Esophagus squamous epithelium (tissue), 5 donors: ENCODE measurements around the gene PPP2R5A. TPM values are rescaled to one million over a fixed set of nuclear protein-coding genes. Genes with fewer than 3 reads are reported as not detected.

Experiments
- DNase-seq: peaks from one replicate; lab custom pipeline; 2025; lab: John Stamatoyannopoulos, UW
- H3K27ac ChIP-seq, 4 donors: fragments of 200-600 bp; sonication (generic); one replicate each; pipeline ENCODE4 v1.5.1; 2016 to 2019; ENCODE audit warnings: mild to moderate bottlenecking in 1 of 4
- H3K27me3 ChIP-seq, 4 donors: fragments of 200-600 bp; sonication (generic); 1 replicate in 3 of 4; 2 replicates in 1 of 4; pipeline versions ENCODE4 v1.5.1 to v1.6.0; 2017 to 2021; ENCODE audit warnings: antibody characterized with exemption in 1 of 4
- H3K36me3 ChIP-seq, 3 donors: fragments of 200-600 bp; sonication (generic); one replicate each; pipeline ENCODE4 v1.5.1; 2016 to 2019
- H3K4me1 ChIP-seq, 3 donors: fragments of 200-600 bp; sonication (generic); one replicate each; pipeline ENCODE4 v1.5.1; 2017 to 2019
- H3K4me3 ChIP-seq, 4 donors: fragments of 200-600 bp; sonication (generic); 1 replicate in 3 of 4; 2 replicates in 1 of 4; pipeline ENCODE4 v1.5.1; 2016 to 2019; ENCODE audit warnings: mild to moderate bottlenecking in 2 of 4, moderate library complexity in 1 of 4
- H3K9me3 ChIP-seq, 3 donors: fragments of 200-600 bp; sonication (generic); one replicate each; pipeline ENCODE4 v1.5.1; 2016 to 2019
- POLR2A ChIP-seq, 4 donors: fragments of 450-650 bp; IDR thresholded peaks; one replicate each; pipeline ENCODE4 v1.6.1; 2017; ENCODE audit warnings: antibody characterized with exemption in 4 of 4, mild to moderate bottlenecking in 4 of 4, moderate library complexity in 3 of 4
- WGBS, 2 donors: methylation state at CpG; one replicate each; pipeline ENCODE4 v1.1.5; 2018; 5-methylcytosine and 5-hydroxymethylcytosine counted together
- intact Hi-C: fragments of 100-400 bp; cut with DNase I; formaldehyde crosslinking; loops from one replicate; pipeline ENCODE4 v1.15.0; 2022
- total RNA-seq, 4 donors: library from RNA; depleted of rRNA; stranded (reverse); fragments of >200 nt; gene quantifications; one replicate each; pipeline ENCODE4 v1.1.0, GENCODE V29; 2016
- TF ChIP-seq, protein P1 (sequence below), 6 experiments: fragments of 450-650 bp in 4 of 6; fragments of 200-600 bp in 2 of 6; sonication (generic) in 2 of 6; IDR thresholded peaks; one replicate each; pipeline ENCODE4 v1.5.1; 2016 to 2019; ENCODE audit warnings: antibody characterized with exemption in 6 of 6, mild to moderate bottlenecking in 4 of 6, moderate library complexity in 4 of 6
- donor health status: DM: yes; HTN: yes; CAD: no.

PPP2R5A gene
- total RNA-seq, 4 donors from 2014 or later, result 57.5 to 78.8 (median 63.7) TPM

DNA sequence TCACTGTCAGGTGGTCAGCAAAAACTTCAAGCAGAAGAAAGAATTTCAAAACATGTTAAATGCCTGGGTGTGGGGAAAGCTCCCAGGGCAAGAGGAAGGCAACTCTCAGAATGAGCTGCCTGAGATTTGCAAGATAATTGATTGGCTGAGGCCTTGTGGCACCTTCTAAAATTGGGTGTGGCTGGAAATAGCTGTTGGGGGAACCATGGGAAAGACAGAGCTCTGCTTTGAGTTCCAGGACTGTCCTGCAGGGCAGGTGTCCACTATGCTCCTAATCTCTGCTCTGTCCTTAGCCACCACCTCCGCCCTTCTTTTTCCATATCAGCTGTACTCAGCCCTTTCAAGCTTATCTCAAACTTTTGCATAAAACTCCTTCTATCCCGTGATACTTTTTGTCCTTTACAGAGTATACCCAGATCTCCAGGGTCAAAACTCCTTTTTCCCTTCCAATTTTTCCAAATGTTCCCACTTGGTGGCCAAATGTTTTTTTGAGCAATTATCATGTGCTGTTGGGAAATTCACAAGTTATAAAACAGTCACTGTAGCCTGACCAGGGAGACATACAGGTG is 23.8 kb upstream of the PPP2R5A start:
- Histone ChIP-seq H3K9me3 (no peaks in the 10 kb centered on the region), H3K4me1 (peaks cover 0 to 18% (median 11%) of the 10 kb centered on the region in 3 donors), H3K27ac (peak overlapping the region; percentile 51 to 80 (median 70)), H3K4me3 (no peak overlapping the region), H3K36me3 (no peaks in the 10 kb centered on the region), H3K27me3 (no peaks in the 10 kb centered on the region)
- TF ChIP-seq, protein P1, sequence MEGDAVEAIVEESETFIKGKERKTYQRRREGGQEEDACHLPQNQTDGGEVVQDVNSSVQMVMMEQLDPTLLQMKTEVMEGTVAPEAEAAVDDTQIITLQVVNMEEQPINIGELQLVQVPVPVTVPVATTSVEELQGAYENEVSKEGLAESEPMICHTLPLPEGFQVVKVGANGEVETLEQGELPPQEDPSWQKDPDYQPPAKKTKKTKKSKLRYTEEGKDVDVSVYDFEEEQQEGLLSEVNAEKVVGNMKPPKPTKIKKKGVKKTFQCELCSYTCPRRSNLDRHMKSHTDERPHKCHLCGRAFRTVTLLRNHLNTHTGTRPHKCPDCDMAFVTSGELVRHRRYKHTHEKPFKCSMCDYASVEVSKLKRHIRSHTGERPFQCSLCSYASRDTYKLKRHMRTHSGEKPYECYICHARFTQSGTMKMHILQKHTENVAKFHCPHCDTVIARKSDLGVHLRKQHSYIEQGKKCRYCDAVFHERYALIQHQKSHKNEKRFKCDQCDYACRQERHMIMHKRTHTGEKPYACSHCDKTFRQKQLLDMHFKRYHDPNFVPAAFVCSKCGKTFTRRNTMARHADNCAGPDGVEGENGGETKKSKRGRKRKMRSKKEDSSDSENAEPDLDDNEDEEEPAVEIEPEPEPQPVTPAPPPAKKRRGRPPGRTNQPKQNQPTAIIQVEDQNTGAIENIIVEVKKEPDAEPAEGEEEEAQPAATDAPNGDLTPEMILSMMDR (IDR thresholded peaks at IDR 0.05), result peak in 1 of 6 experiments; percentile 22
- no peak for TF ChIP-seq POLR2A (IDR thresholded peaks at IDR 0.05)
- WGBS, 2 donors, result 72 to 78% methylated on average over 2 of the region's 2 CpGs
- no peak for DNase-seq
- intact Hi-C loops, result no loop called here

DNA sequence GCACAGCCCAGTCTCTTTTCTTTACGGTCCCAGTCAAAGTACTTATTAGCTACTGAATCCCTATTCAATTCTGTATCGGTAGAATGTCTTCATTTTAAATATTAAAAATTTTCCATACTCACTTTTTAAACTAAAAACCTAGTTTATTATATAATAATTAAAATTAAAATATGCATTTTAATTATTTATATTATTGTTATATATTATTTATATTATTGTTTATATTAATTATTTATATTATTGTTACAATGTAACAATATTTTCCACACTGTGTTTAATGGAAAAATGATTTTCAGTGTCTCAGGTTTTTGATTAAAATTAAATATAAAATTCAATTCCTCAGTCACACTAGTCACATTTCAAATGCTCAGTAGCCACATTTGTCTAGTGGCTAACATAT is 18.2 kb upstream of the PPP2R5A start:
- WGBS, 2 donors, result 94 to 100% methylated on average over 2 of the region's 2 CpGs
- TF ChIP-seq, protein P1 (IDR thresholded peaks at IDR 0.05), result no peak
- TF ChIP-seq POLR2A (IDR thresholded peaks at IDR 0.05), result no peak
- no peaks in the 10 kb centered on the region for H3K27me3 ChIP-seq
- H3K9me3 ChIP-seq, result no peaks in the 10 kb centered on the region
- intact Hi-C loops, result no loop called here
- no peak for DNase-seq
- H3K36me3 ChIP-seq, result no peaks in the 10 kb centered on the region
- H3K4me1 ChIP-seq, result no peaks in the 10 kb centered on the region
- H3K4me3 ChIP-seq, result no peak overlapping the region
- H3K27ac ChIP-seq, result no peak overlapping the region

DNA sequence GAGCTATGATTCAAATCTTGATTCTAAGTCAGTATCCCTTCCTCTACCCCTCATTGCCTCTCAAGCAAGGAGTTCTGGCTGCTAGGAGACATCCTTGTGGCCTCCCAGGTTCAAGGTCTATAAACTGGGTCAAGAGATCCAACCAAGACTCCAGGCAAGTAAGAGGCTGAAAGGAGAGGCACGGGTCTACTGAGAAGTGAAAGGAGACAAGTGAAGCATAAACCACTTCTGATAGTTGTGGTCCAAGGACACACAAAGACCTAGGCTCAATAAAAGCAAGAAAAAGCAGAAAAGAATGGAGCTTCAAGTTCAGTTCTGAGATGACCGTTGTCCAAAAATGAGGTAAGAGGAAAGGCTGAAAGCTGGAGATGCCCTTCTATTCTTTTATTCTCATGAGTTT is 17.8 kb upstream of the PPP2R5A start:
- 72 to 88% methylated on average over 2 of the region's 2 CpGs for WGBS, 2 donors
- Histone ChIP-seq H3K27me3 (no peaks in the 10 kb centered on the region), H3K4me1 (no peaks in the 10 kb centered on the region), H3K36me3 (no peaks in the 10 kb centered on the region), H3K4me3 (no peak overlapping the region), H3K9me3 (no peaks in the 10 kb centered on the region), H3K27ac (no peak overlapping the region)
- intact Hi-C loops, result no loop called here
- no peak for DNase-seq
- TF ChIP-seq, protein P1 (IDR thresholded peaks at IDR 0.05), result no peak
- TF ChIP-seq POLR2A (IDR thresholded peaks at IDR 0.05), result no peak

DNA sequence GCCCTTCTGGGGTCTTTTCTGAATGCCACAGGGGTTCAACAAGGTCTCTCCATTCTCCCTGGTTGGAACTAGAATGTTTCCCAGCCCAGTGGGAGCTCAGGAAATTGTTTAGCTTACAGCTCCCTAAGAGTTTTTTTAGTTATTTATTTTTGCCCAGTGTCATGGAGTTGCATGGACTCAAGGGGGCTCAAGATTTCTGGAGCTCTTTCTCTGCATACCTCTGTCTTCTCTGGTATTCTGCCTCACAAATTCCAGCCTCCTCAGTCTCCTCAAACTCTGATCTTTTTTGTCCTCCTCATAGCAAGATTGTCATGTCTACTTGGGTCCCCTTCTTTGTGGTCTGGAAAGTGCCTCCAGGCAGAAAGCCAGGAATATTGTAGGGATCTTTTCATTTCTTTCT is 15.9 kb upstream of the PPP2R5A start:
- Histone ChIP-seq H3K27ac (no peak overlapping the region), H3K4me1 (no peaks in the 10 kb centered on the region), H3K27me3 (no peaks in the 10 kb centered on the region), H3K4me3 (no peak overlapping the region), H3K9me3 (no peaks in the 10 kb centered on the region), H3K36me3 (no peaks in the 10 kb centered on the region)
- TF ChIP-seq, protein P1 (IDR thresholded peaks at IDR 0.05), result no peak
- no peak for TF ChIP-seq POLR2A (IDR thresholded peaks at IDR 0.05)
- intact Hi-C loops, result no loop called here
- no peak for DNase-seq

DNA sequence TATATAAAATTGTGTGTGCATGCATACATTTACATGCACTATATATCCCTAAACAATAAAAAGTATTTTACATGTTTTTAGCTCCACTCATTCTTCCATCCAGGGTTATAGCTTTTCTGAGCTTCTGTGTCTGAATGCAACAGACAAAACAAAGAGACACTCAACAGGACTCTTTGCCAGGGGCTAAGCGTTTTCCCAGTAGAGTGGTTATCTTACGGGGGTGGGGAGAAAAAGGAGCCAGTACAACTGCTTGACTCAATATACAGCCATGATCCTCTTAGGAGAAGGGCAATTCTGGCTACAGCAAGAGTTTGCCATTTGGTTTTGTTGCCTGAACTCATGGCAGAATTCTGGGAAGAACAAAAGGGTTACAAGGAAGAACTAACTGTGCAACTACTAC is 14.6 kb upstream of the PPP2R5A start:
- no peaks in the 10 kb centered on the region for H3K4me1 ChIP-seq
- H3K4me3 ChIP-seq, result no peak overlapping the region
- no peaks in the 10 kb centered on the region for H3K36me3 ChIP-seq
- TF ChIP-seq, protein P1 (IDR thresholded peaks at IDR 0.05), result no peak
- 73 to 76% methylated on average over 2 of the region's 2 CpGs for WGBS, 2 donors
- no peaks in the 10 kb centered on the region for H3K27me3 ChIP-seq
- no peak for DNase-seq
- H3K27ac ChIP-seq, result no peak overlapping the region
- no peaks in the 10 kb centered on the region for H3K9me3 ChIP-seq
- intact Hi-C loops, result no loop called here
